Suprapubic skin (tissue), 4 donors: ENCODE measurements around the gene DTWD1.

Experiments
- POLR2A ChIP-seq, 2 donors: fragments of 450-650 bp; IDR thresholded peaks; one replicate each; pipeline ENCODE4 v1.6.1; 2017; ENCODE audit warnings: antibody characterized with exemption in 2 of 2, mild to moderate bottlenecking in 2 of 2, moderate library complexity in 2 of 2
- POLR2AphosphoS5 ChIP-seq, 3 donors: sonication (generic); formaldehyde crosslinking; IDR thresholded peaks; one replicate each; pipeline ENCODE4 v1.6.1; 2017; ENCODE audit warnings: antibody characterized with exemption in 3 of 3
- TF ChIP-seq, protein P1 (sequence below), 2 donors: fragments of 200-600 bp in 1 of 2; fragments of 450-650 bp in 1 of 2; sonication (generic) in 1 of 2; IDR thresholded peaks; one replicate each; pipeline ENCODE4 v1.5.1; 2016 to 2019; ENCODE audit warnings: antibody characterized with exemption in 2 of 2, mild to moderate bottlenecking in 1 of 2, moderate library complexity in 1 of 2

DNA sequence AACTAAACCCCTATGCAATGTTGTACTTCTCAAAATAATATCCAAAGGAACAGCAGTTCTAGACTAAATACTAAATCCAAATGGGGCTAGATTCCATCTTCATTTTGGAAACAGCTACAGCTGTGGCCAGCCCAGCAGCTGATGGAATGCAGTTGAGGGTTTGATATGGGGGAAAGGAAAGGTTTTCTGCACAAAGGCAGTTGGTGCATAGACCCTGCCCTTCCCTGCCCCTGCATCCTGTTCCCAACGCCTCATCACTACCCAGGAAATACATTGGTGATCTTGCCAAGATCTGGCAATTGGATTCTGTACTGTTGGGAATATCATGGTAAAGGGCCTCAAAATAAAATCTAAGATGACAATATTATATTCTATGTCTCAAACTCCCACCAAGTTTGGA, 43.9 kb downstream of the DTWD1 start:
- TF ChIP-seq, protein P1, sequence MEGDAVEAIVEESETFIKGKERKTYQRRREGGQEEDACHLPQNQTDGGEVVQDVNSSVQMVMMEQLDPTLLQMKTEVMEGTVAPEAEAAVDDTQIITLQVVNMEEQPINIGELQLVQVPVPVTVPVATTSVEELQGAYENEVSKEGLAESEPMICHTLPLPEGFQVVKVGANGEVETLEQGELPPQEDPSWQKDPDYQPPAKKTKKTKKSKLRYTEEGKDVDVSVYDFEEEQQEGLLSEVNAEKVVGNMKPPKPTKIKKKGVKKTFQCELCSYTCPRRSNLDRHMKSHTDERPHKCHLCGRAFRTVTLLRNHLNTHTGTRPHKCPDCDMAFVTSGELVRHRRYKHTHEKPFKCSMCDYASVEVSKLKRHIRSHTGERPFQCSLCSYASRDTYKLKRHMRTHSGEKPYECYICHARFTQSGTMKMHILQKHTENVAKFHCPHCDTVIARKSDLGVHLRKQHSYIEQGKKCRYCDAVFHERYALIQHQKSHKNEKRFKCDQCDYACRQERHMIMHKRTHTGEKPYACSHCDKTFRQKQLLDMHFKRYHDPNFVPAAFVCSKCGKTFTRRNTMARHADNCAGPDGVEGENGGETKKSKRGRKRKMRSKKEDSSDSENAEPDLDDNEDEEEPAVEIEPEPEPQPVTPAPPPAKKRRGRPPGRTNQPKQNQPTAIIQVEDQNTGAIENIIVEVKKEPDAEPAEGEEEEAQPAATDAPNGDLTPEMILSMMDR (IDR thresholded peaks at IDR 0.05): no peak
- no peak for TF ChIP-seq POLR2AphosphoS5 (IDR thresholded peaks at IDR 0.05)
- no peak for TF ChIP-seq POLR2A (IDR thresholded peaks at IDR 0.05)
